PFSK-1 (cell line): ENCODE data around the gene C1orf174.

ENCODE experiments used
- FOXP2 ChIP-seq: optimal IDR thresholded peaks from 2 replicates; pipeline ENCODE3; 2011; ENCODE audit warnings: borderline replicate concordance, control low read depth, inconsistent platforms; ENCODE audit not compliant: insufficient read depth; ENCODE audit errors: extremely low read length, extremely low read depth
- POLR2AphosphoS5 ChIP-seq: IDR thresholded peaks from 2 replicates; pipeline ENCODE4 v1.6.1; 2012; ENCODE audit warnings: low read depth, mild to moderate bottlenecking, control low read depth, low read length, moderate library complexity
- REST ChIP-seq, 2 experiments: IDR thresholded peaks; 2 replicates each; pipeline versions ENCODE4 v1.6.1 to v1.8.0; 2011 to 2012; ENCODE audit warnings: low read depth in 2 of 2, low read length in 2 of 2, control low read depth in 1 of 2, inconsistent platforms in 1 of 2, mild to moderate bottlenecking in 1 of 2, moderate library complexity in 1 of 2; ENCODE audit not compliant: insufficient read depth in 1 of 2
- SIN3A ChIP-seq: IDR thresholded peaks from 2 replicates; pipeline ENCODE4 v1.6.1; 2012; ENCODE audit warnings: mild to moderate bottlenecking, low read length, moderate library complexity, borderline replicate concordance; ENCODE audit not compliant: insufficient read depth

- TF ChIP-seq REST (IDR thresholded peaks at IDR 0.05; ENCODE audit: insufficient read depth in 1 of 2, low read depth in 2 of 2, low read length in 2 of 2), result no peak
- no peak for TF ChIP-seq POLR2AphosphoS5
- TF ChIP-seq SIN3A, result no peak
- no peak for TF ChIP-seq FOXP2
These were observed 3.6 kb downstream of the C1orf174 start for GRCh38 chr1:3896396-3897000.
